HEK293 (cell line): Measurements from ENCODE around the gene ILF3.

Experiments
- CTCF ChIA-PET: fragments of 350-600 bp; formaldehyde crosslinking; extraction: SDS; loops from one replicate; lab custom pipeline; 2021; ENCODE audit warnings: antibody characterized with exemption; lab: Yijun Ruan, JAX
- POLR2A ChIA-PET: fragments of 300-600 bp; formaldehyde crosslinking; extraction: SDS; loops from one replicate; lab custom pipeline; 2020; ENCODE audit warnings: antibody characterized with exemption, inconsistent platforms; lab: Yijun Ruan, JAX
- H3K27ac ChIP-seq: fragments of 200-500 bp; sonication (Bioruptor generic); 2 replicates; pipeline ENCODE4 v1.5.1; 2014; ENCODE audit warnings: low read depth, low read length, control low read depth, inconsistent platforms; ENCODE audit errors: extremely low read depth
- H3K36me3 ChIP-seq, 2 experiments: fragments of 200-500 bp in 1 of 2; sonication (Bioruptor generic) in 1 of 2; 1 replicate in 1 of 2; 2 replicates in 1 of 2; pipeline ENCODE4 v1.5.1; 2014 to 2017; ENCODE audit warnings: inconsistent platforms in 2 of 2, low read length in 2 of 2; ENCODE audit not compliant: control insufficient read depth in 2 of 2, insufficient read depth in 1 of 2
- H3K4me1 ChIP-seq: fragments of 200-500 bp; sonication (Bioruptor generic); 2 replicates; pipeline ENCODE4 v1.5.1; 2014; ENCODE audit warnings: mild to moderate bottlenecking, low read length, inconsistent platforms; ENCODE audit not compliant: control insufficient read depth, insufficient read depth
- H3K4me3 ChIP-seq: 2 replicates; pipeline ENCODE4 v1.5.1; 2011; ENCODE audit warnings: low read depth, mild to moderate bottlenecking, control low read depth, low read length, moderate library complexity
- H3K9me3 ChIP-seq: fragments of 200-500 bp; sonication (Bioruptor generic); 2 replicates; pipeline ENCODE4 v1.5.1; 2014; ENCODE audit warnings: low read depth, low read length, inconsistent platforms; ENCODE audit not compliant: control insufficient read depth, insufficient read depth
- AEBP2 ChIP-seq: fragments of 450-650 bp; formaldehyde crosslinking; IDR thresholded peaks from 2 replicates; pipeline ENCODE4 v1.5.1; 2016; ENCODE audit warnings: missing biosample characterization, missing genetic modification characterization, borderline replicate concordance
- GLIS2 ChIP-seq: fragments of 450-650 bp; formaldehyde crosslinking; IDR thresholded peaks from 2 replicates; pipeline ENCODE4 v1.5.1; 2016; ENCODE audit warnings: missing biosample characterization, missing genetic modification characterization
- HIC1 ChIP-seq: fragments of 450-650 bp; formaldehyde crosslinking; IDR thresholded peaks from 2 replicates; pipeline ENCODE4 v1.5.1; 2016; ENCODE audit warnings: missing biosample characterization, missing genetic modification characterization
- KLF10 ChIP-seq: fragments of 450-650 bp; IDR thresholded peaks from 2 replicates; pipeline ENCODE4 v1.5.1; 2018; ENCODE audit warnings: missing biosample characterization, mild to moderate bottlenecking, missing genetic modification characterization
- KLF7 ChIP-seq: fragments of 450-650 bp; formaldehyde crosslinking; IDR thresholded peaks from 2 replicates; pipeline ENCODE4 v1.5.1; 2016; ENCODE audit warnings: missing biosample characterization, missing genetic modification characterization, borderline replicate concordance
- MEIS1 ChIP-seq: sonication (generic); formaldehyde crosslinking; IDR thresholded peaks from 2 replicates; pipeline ENCODE4 v1.8.1; 2022; ENCODE audit warnings: missing genetic modification reagents, mild to moderate bottlenecking, borderline replicate concordance
- MYNN ChIP-seq: fragments of 450-650 bp; formaldehyde crosslinking; IDR thresholded peaks from 2 replicates; pipeline ENCODE4 v1.5.1; 2016; ENCODE audit warnings: missing biosample characterization, missing genetic modification characterization, borderline replicate concordance
- SP2 ChIP-seq: fragments of 450-650 bp; formaldehyde crosslinking; IDR thresholded peaks from 2 replicates; pipeline ENCODE4 v1.5.1; 2016; ENCODE audit warnings: missing biosample characterization, missing genetic modification characterization
- TCF7L2 ChIP-seq: IDR thresholded peaks from 2 replicates; pipeline ENCODE4 v1.6.1; 2011; ENCODE audit warnings: low read depth, mild to moderate bottlenecking, inconsistent platforms, low read length, moderate library complexity, borderline replicate concordance
- TRIM28 ChIP-seq: IDR thresholded peaks from 2 replicates; pipeline ENCODE4 v1.6.1; 2011; ENCODE audit warnings: low read length, control low read depth, borderline replicate concordance
- YY1 ChIP-seq: fragments of 450-650 bp; formaldehyde crosslinking; IDR thresholded peaks from 2 replicates; pipeline ENCODE4 v1.5.1; 2018; ENCODE audit warnings: missing biosample characterization, missing genetic modification characterization
- ZBTB48 ChIP-seq: fragments of 450-650 bp; formaldehyde crosslinking; IDR thresholded peaks from 2 replicates; pipeline ENCODE4 v1.5.1; 2016; ENCODE audit warnings: missing biosample characterization, missing genetic modification characterization
- ZNF114 ChIP-seq: fragments of 450-650 bp; formaldehyde crosslinking; IDR thresholded peaks from 2 replicates; pipeline ENCODE4 v1.5.0; 2017; ENCODE audit warnings: missing biosample characterization, missing genetic modification characterization
- ZNF16 ChIP-seq: fragments of 450-650 bp; formaldehyde crosslinking; IDR thresholded peaks from 2 replicates; pipeline ENCODE4 v1.5.1; 2016; ENCODE audit warnings: low read depth, missing biosample characterization, missing genetic modification characterization
- ZNF174 ChIP-seq: fragments of 450-650 bp; formaldehyde crosslinking; IDR thresholded peaks from 2 replicates; pipeline ENCODE4 v1.5.0; 2017; ENCODE audit warnings: missing biosample characterization, mild to moderate bottlenecking, missing genetic modification characterization
- ZNF175 ChIP-seq: fragments of 450-650 bp; formaldehyde crosslinking; IDR thresholded peaks from 2 replicates; pipeline ENCODE4 v1.5.1; 2016; ENCODE audit warnings: missing biosample characterization, missing genetic modification characterization
- ZNF223 ChIP-seq: fragments of 450-650 bp; formaldehyde crosslinking; IDR thresholded peaks from 2 replicates; pipeline ENCODE4 v1.5.1; 2016; ENCODE audit warnings: missing biosample characterization, missing genetic modification characterization
- ZNF239 ChIP-seq: fragments of 450-650 bp; formaldehyde crosslinking; IDR thresholded peaks from 2 replicates; pipeline ENCODE4 v1.5.1; 2016; ENCODE audit warnings: missing biosample characterization, missing genetic modification characterization
- ZNF292 ChIP-seq: fragments of 450-650 bp; formaldehyde crosslinking; IDR thresholded peaks from 2 replicates; pipeline ENCODE4 v1.5.1; 2016; ENCODE audit warnings: low read depth, missing biosample characterization, missing genetic modification characterization, borderline replicate concordance
- ZNF362 ChIP-seq: fragments of 450-650 bp; formaldehyde crosslinking; IDR thresholded peaks from 2 replicates; pipeline ENCODE4 v1.5.1; 2016; ENCODE audit warnings: missing biosample characterization, missing genetic modification characterization
- ZNF391 ChIP-seq: fragments of 450-650 bp; formaldehyde crosslinking; IDR thresholded peaks from 2 replicates; pipeline ENCODE4 v1.5.1; 2016; ENCODE audit warnings: low read depth, missing biosample characterization, missing genetic modification characterization, borderline replicate concordance
- ZNF394 ChIP-seq: fragments of 450-650 bp; formaldehyde crosslinking; IDR thresholded peaks from 2 replicates; pipeline ENCODE4 v1.5.1; 2016; ENCODE audit warnings: missing biosample characterization, missing genetic modification characterization, mild to moderate bottlenecking, moderate library complexity, borderline replicate concordance
- ZNF514 ChIP-seq: fragments of 450-650 bp; formaldehyde crosslinking; IDR thresholded peaks from 2 replicates; pipeline ENCODE4 v1.5.1; 2016; ENCODE audit warnings: missing biosample characterization, missing genetic modification characterization
- ZNF549 ChIP-seq: fragments of 450-650 bp; IDR thresholded peaks from 2 replicates; pipeline ENCODE4 v1.5.1; 2018; ENCODE audit warnings: missing biosample characterization, missing genetic modification characterization, mild to moderate bottlenecking, inconsistent platforms, moderate library complexity
- ZNF560 ChIP-seq: fragments of 450-650 bp; formaldehyde crosslinking; IDR thresholded peaks from 2 replicates; pipeline ENCODE4 v1.5.1; 2017; ENCODE audit warnings: missing biosample characterization, missing genetic modification characterization, borderline replicate concordance
- ZNF596 ChIP-seq: fragments of 450-650 bp; IDR thresholded peaks from 2 replicates; pipeline ENCODE4 v1.5.0; 2018; ENCODE audit warnings: missing biosample characterization, mild to moderate bottlenecking, missing genetic modification characterization, moderate library complexity
- ZNF600 ChIP-seq: fragments of 450-650 bp; formaldehyde crosslinking; IDR thresholded peaks from 2 replicates; pipeline ENCODE4 v1.5.1; 2016; ENCODE audit warnings: missing biosample characterization, missing genetic modification characterization
- ZNF830 ChIP-seq: fragments of 450-650 bp; IDR thresholded peaks from 2 replicates; pipeline ENCODE4 v1.5.0; 2018; ENCODE audit warnings: missing biosample characterization, missing genetic modification characterization, low read depth, mild to moderate bottlenecking, moderate library complexity
- ZSCAN16 ChIP-seq: fragments of 450-650 bp; formaldehyde crosslinking; IDR thresholded peaks from 2 replicates; pipeline ENCODE4 v1.5.1; 2016; ENCODE audit warnings: missing biosample characterization, missing genetic modification characterization
- ZSCAN23 ChIP-seq: fragments of 450-650 bp; formaldehyde crosslinking; IDR thresholded peaks from 2 replicates; pipeline ENCODE4 v1.5.1; 2016; ENCODE audit warnings: missing biosample characterization, missing genetic modification characterization
- TF ChIP-seq, protein P1 (sequence below): fragments of 450-650 bp; formaldehyde crosslinking; IDR thresholded peaks from 2 replicates; pipeline ENCODE4 v1.5.1; 2017; ENCODE audit warnings: missing biosample characterization, missing genetic modification characterization

Gene ILF3

DNA sequence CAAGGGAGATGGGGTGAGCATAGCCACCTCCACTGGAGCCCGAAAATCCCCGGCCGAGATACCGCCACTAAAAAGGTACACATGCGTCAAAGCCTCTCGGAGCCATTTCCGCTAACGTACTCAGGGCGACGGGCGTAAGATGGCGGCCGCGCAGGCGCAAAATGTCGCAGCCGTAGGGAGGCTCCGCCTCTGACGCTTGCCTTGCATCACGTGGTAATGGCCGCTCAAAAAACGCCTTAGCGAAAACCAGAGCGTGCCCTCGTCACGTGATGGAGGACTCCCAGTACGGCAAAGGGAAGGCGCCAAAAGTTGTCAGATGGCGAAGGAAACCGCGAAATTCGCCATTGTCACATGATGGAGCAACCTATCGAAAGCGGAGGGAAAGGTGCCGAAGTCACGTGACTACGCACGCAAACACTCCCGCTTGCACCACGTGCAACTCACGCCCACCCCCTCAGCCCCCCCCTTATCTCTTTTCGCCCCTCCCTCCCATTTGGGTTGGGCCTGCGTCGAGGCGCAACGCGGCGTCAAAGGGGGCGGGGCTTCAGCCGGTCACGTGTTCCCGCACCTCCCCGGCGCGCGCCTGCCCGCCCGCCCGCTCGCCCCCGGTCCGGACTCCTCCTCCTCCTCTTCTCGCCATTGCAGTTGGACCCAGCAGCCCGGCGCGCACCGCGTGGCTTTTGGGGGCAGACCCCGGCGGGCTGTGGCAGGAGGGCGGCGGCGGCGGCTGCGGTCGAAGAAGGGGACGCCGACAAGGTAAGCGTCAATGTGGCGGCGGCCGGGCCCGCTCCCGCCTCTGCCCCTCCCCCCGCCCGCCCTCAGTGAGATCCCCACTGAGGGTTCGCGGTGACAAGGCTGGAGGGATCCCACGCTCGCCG is at the start of gene ILF3:
Gene ILF3, plus strand, starts transcription at position 615 of the 878 bp plus-strand sequence. CDS start 16,260 bp downstream, outside the sequence.
- Histone ChIP-seq H3K27ac (peak within 1 kb of the TSS; percentile 89), H3K4me3 (peak within 1 kb of the TSS; percentile 61), H3K36me3 (peaks cover 15 to 33% of the 10 kb centered on the region in 2 experiments; a peak in 2 of 3 replicates), H3K4me1 (peaks cover 7% of the 10 kb centered on the region; the same call in 1 of the 2 replicates), H3K9me3 (no peaks in the 10 kb centered on the region)
- CTCF ChIA-PET, result interaction anchor here (0.7 to 1.2 kb wide), 2 partner anchors 10 to 73 kb away, joined by 3 to 5 read pairs; no protein-coding TSS in a partner anchor
- POLR2A ChIA-PET, result interaction anchor here (1.1 to 1.3 kb wide), 2 partner anchors 10 to 47 kb away, joined by 3 to 4 read pairs; partner anchors contain the start of gene QTRT1
- TF ChIP-seq ZNF830, result no peak
- no peak for TF ChIP-seq AEBP2 (tag by site-specific recombination)
- TF ChIP-seq ZNF514, result no peak
- peak; percentile 93 for TF ChIP-seq ZSCAN23 (tag by site-specific recombination)
- TF ChIP-seq ZNF560 (tag by site-specific recombination), result no peak
- no peak; the same call in 1 of the 2 replicates for TF ChIP-seq ZSCAN16
- TF ChIP-seq ZNF600 (tag by site-specific recombination), result peak; percentile 56; the same call in 1 of the 2 replicates
- no peak for TF ChIP-seq MEIS1
- peak; percentile 95 for TF ChIP-seq SP2 (tag by site-specific recombination)
- no peak for TF ChIP-seq ZBTB48
- TF ChIP-seq KLF7, result peak; percentile 89; the same call in 1 of the 2 replicates
- TF ChIP-seq ZNF394 (tag by site-specific recombination), result peak; percentile 93
- TF ChIP-seq ZNF362, result peak; percentile 99
- TF ChIP-seq ZNF16, result no peak
- no peak for TF ChIP-seq TCF7L2
- peak; percentile 97 for TF ChIP-seq KLF10 (tag by site-specific recombination)
- TF ChIP-seq GLIS2, result peak; percentile 93
- TF ChIP-seq MYNN (tag by site-specific recombination), result no peak
- TF ChIP-seq ZNF596 (tag by site-specific recombination), result no peak
- TF ChIP-seq ZNF292 (tag by site-specific recombination), result no peak
- TF ChIP-seq TRIM28, result no peak; the same call in 1 of the 2 replicates
- peak; percentile 97 for TF ChIP-seq YY1 (tag by site-specific recombination)
- no peak for TF ChIP-seq ZNF223
- TF ChIP-seq, protein P1, sequence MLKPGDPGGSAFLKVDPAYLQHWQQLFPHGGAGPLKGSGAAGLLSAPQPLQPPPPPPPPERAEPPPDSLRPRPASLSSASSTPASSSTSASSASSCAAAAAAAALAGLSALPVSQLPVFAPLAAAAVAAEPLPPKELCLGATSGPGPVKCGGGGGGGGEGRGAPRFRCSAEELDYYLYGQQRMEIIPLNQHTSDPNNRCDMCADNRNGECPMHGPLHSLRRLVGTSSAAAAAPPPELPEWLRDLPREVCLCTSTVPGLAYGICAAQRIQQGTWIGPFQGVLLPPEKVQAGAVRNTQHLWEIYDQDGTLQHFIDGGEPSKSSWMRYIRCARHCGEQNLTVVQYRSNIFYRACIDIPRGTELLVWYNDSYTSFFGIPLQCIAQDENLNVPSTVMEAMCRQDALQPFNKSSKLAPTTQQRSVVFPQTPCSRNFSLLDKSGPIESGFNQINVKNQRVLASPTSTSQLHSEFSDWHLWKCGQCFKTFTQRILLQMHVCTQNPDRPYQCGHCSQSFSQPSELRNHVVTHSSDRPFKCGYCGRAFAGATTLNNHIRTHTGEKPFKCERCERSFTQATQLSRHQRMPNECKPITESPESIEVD (tag by site-specific recombination), result peak; percentile 49; the same call in 1 of the 2 replicates
- TF ChIP-seq ZNF114, result no peak
- no peak for TF ChIP-seq ZNF174 (tag by site-specific recombination)
- TF ChIP-seq HIC1, result peak; percentile 45; the same call in 1 of the 2 replicates
- no peak for TF ChIP-seq ZNF239 (tag by site-specific recombination)
- TF ChIP-seq ZNF175 (tag by site-specific recombination), result peak; percentile 97; the same call in 1 of the 2 replicates
- TF ChIP-seq ZNF549 (tag by site-specific recombination), result no peak
- TF ChIP-seq ZNF391, result peak; percentile 89; the same call in 1 of the 2 replicates
